OCI-LY1 (cell line): Measurements from ENCODE around the gene PIGH.

Experiments
- H2AFZ ChIP-seq: fragments of 200-600 bp; sonication (generic), shearing (Covaris generic); 2 replicates; pipeline ENCODE4 v1.6.0; 2014; ENCODE audit warnings: antibody characterized with exemption, mild to moderate bottlenecking, low read length
- H3F3A ChIP-seq: fragments of 200-600 bp; sonication (generic), shearing (Covaris generic); 2 replicates; pipeline ENCODE4 v1.6.0; 2014; ENCODE audit warnings: mild to moderate bottlenecking, antibody characterized with exemption, low read length, moderate library complexity; ENCODE audit not compliant: insufficient read depth
- H3K27ac ChIP-seq: fragments of 200-600 bp; sonication (generic); 2 replicates; pipeline ENCODE4 v1.5.1; 2014; ENCODE audit warnings: low read length, mixed run types, mild to moderate bottlenecking, low read depth; ENCODE audit not compliant: poor library complexity, severe bottlenecking
- H3K27me3 ChIP-seq: fragments of 200-600 bp; sonication (generic); 2 replicates; pipeline ENCODE4 v1.6.0; 2014; ENCODE audit warnings: antibody characterized with exemption, mild to moderate bottlenecking, low read length, moderate library complexity; ENCODE audit not compliant: insufficient read depth
- H3K36me3 ChIP-seq: fragments of 200-600 bp; sonication (generic); 2 replicates; pipeline ENCODE4 v1.6.1; 2014; ENCODE audit warnings: mild to moderate bottlenecking, antibody characterized with exemption, low read length, moderate library complexity, mixed read lengths; ENCODE audit not compliant: insufficient read depth
- H3K4me1 ChIP-seq: fragments of 200-600 bp; sonication (generic); 2 replicates; pipeline ENCODE4 v1.5.1; 2014; ENCODE audit warnings: mild to moderate bottlenecking, low read length, moderate library complexity; ENCODE audit not compliant: insufficient read depth, severe bottlenecking
- H3K4me2 ChIP-seq: fragments of 200-600 bp; sonication (generic), shearing (Covaris generic); 2 replicates; pipeline ENCODE4 v1.6.1; 2014; ENCODE audit warnings: low read length
- H3K4me3 ChIP-seq: fragments of 200-600 bp; sonication (generic); 2 replicates; pipeline ENCODE4 v1.5.1; 2014; ENCODE audit warnings: low read length, low read depth, mild to moderate bottlenecking, mixed read lengths; ENCODE audit not compliant: poor library complexity, severe bottlenecking
- H3K79me2 ChIP-seq: fragments of 200-600 bp; shearing (Covaris generic); 2 replicates; pipeline ENCODE4 v1.6.1; 2016; ENCODE audit warnings: mixed run types, low read length, mixed read lengths; ENCODE audit not compliant: insufficient read depth
- H3K9ac ChIP-seq: fragments of 200-600 bp; sonication (generic), shearing (Covaris generic); 2 replicates; pipeline ENCODE4 v1.6.1; 2014; ENCODE audit warnings: mild to moderate bottlenecking, low read length, mixed read lengths
- H3K9me2 ChIP-seq: fragments of 200-600 bp; sonication (generic), shearing (Covaris generic); 2 replicates; pipeline ENCODE4 v1.6.1; 2014; ENCODE audit warnings: low read depth, mild to moderate bottlenecking, low read length, mixed read lengths
- H3K9me3 ChIP-seq: fragments of 200-600 bp; shearing (Covaris generic); 2 replicates; pipeline ENCODE4 v1.6.1; 2014; ENCODE audit warnings: low read length, mixed read lengths
- H4K20me1 ChIP-seq: fragments of 200-600 bp; sonication (generic), shearing (Covaris generic); 2 replicates; pipeline ENCODE4 v1.6.0; 2016; ENCODE audit warnings: mild to moderate bottlenecking, low read length; ENCODE audit not compliant: insufficient read depth
- CTCF ChIP-seq: fragments of 200-600 bp; sonication (generic), shearing (Covaris generic); IDR thresholded peaks from 2 replicates; pipeline ENCODE4 v1.5.1; 2017; ENCODE audit warnings: mild to moderate bottlenecking, antibody characterized with exemption, low read length, moderate library complexity, mixed read lengths
- EZH2 ChIP-seq: fragments of 200-600 bp; sonication (generic), shearing (Covaris generic); IDR thresholded peaks from 2 replicates; pipeline ENCODE4 v1.8.0; 2017; ENCODE audit warnings: borderline replicate concordance, mixed run types, mild to moderate bottlenecking, antibody characterized with exemption, low read length, moderate library complexity, mixed read lengths

PIGH gene

GRCh38 chr14:67641480-67641879 is 41.4 kb upstream of the PIGH start:
- H3K27me3 ChIP-seq: no peaks in the 10 kb centered on the region
- TF ChIP-seq EZH2: no peak
- no peak for TF ChIP-seq CTCF
- no peak overlapping the region for H3K9ac ChIP-seq
- no peak overlapping the region for H3K4me3 ChIP-seq
- H2AFZ ChIP-seq: no peak overlapping the region
- no peaks in the 10 kb centered on the region for H4K20me1 ChIP-seq
- H3K36me3 ChIP-seq: peaks cover 4% of the 10 kb centered on the region; the same call in 1 of the 2 replicates
- H3K9me3 ChIP-seq: no peaks in the 10 kb centered on the region
- H3K4me2 ChIP-seq: no peak overlapping the region
- H3K79me2 ChIP-seq: no peaks in the 10 kb centered on the region
- H3K4me1 ChIP-seq: peaks cover 2% of the 10 kb centered on the region
- H3K9me2 ChIP-seq: no peaks in the 10 kb centered on the region
- no peaks in the 10 kb centered on the region for H3F3A ChIP-seq
- H3K27ac ChIP-seq: no peak overlapping the region

GRCh38 chr14:67638642-67639041 is 38.6 kb upstream of the PIGH start:
- TF ChIP-seq EZH2 (no peak), CTCF (no peak)
- no peak overlapping the region for H3K27ac ChIP-seq

GRCh38 chr14:67636361-67636919 is 36.4 kb upstream of the PIGH start:
- no peaks in the 10 kb centered on the region for H3F3A ChIP-seq
- no peak overlapping the region for H3K4me3 ChIP-seq
- H3K79me2 ChIP-seq: no peaks in the 10 kb centered on the region
- H3K9me3 ChIP-seq: no peaks in the 10 kb centered on the region
- H3K36me3 ChIP-seq: no peaks in the 10 kb centered on the region
- H4K20me1 ChIP-seq: no peaks in the 10 kb centered on the region
- H3K4me1 ChIP-seq: peaks cover 5% of the 10 kb centered on the region
- H3K27me3 ChIP-seq: no peaks in the 10 kb centered on the region
- H2AFZ ChIP-seq: no peak overlapping the region
- TF ChIP-seq EZH2: no peak
- H3K9ac ChIP-seq: no peak overlapping the region
- no peak overlapping the region for H3K27ac ChIP-seq
- H3K4me2 ChIP-seq: no peak overlapping the region
- no peaks in the 10 kb centered on the region for H3K9me2 ChIP-seq

More at GRCh38 chr14:67638642-67639041, 38.6 kb upstream of the PIGH start:
- no peak overlapping the region for H3K9ac ChIP-seq
- H3K79me2 ChIP-seq: no peaks in the 10 kb centered on the region
- no peaks in the 10 kb centered on the region for H3K36me3 ChIP-seq
- H4K20me1 ChIP-seq: no peaks in the 10 kb centered on the region
- no peak overlapping the region for H2AFZ ChIP-seq
- H3K4me3 ChIP-seq: no peak overlapping the region
- H3K27me3 ChIP-seq: no peaks in the 10 kb centered on the region
- no peak overlapping the region for H3K4me2 ChIP-seq
- H3F3A ChIP-seq: no peaks in the 10 kb centered on the region
- H3K4me1 ChIP-seq: peaks cover 5% of the 10 kb centered on the region
- no peaks in the 10 kb centered on the region for H3K9me2 ChIP-seq
- H3K9me3 ChIP-seq: no peaks in the 10 kb centered on the region
